Natural killer cell (primary cell): Measurements from ENCODE around the gene VEGFA. TPM values are rescaled to one million over a fixed set of nuclear protein-coding genes. Genes with fewer than 3 reads are reported as not detected.

Experiments used
- ATAC-seq, 3 donors: fragments of 150-1000 bp in 2 of 3; fragments of 200-7000 bp in 1 of 3; cut with Tn5 transposase; 1 replicate in 1 of 3; 2 replicates in 2 of 3; pipeline ENCODE4 v1.10.0; 2021; ENCODE audit warnings: mild to moderate bottlenecking in 2 of 3, moderate library complexity in 2 of 3
- DNase-seq, 2 donors: peaks; one replicate each; pipeline versions ENCODE4 v3.0.0 to v3.0.0-alpha.2; 2013 to 2021; ENCODE audit warnings: mixed read lengths in 1 of 2
- H3K27ac ChIP-seq: one replicate; pipeline ENCODE4 v1.5.1; 2013; ENCODE audit warnings: mild to moderate bottlenecking, low read length
- H3K27me3 ChIP-seq: one replicate; pipeline ENCODE4 v1.6.1; 2013; ENCODE audit warnings: low read length; ENCODE audit not compliant: control insufficient read depth, insufficient read depth
- H3K36me3 ChIP-seq: one replicate; pipeline ENCODE4 v1.6.1; 2013; ENCODE audit warnings: low read length; ENCODE audit not compliant: control insufficient read depth, insufficient read depth
- H3K4me1 ChIP-seq: one replicate; pipeline ENCODE4 v1.6.1; 2013; ENCODE audit warnings: low read length; ENCODE audit not compliant: control insufficient read depth, insufficient read depth
- H3K4me3 ChIP-seq: one replicate; pipeline ENCODE4 v1.5.1; 2013; ENCODE audit warnings: low read length
- H3K9me3 ChIP-seq: one replicate; pipeline ENCODE4 v1.6.1; 2013; ENCODE audit warnings: low read length; ENCODE audit not compliant: control insufficient read depth, insufficient read depth
- H3K27ac Mint-ChIP-seq, 2 donors: one replicate each; pipeline ENCODE4 v1.8.0; 2022; ENCODE audit warnings: mild to moderate bottlenecking in 2 of 2, mixed read lengths in 2 of 2, moderate library complexity in 1 of 2
- H3K27me3 Mint-ChIP-seq, 2 donors: one replicate each; pipeline ENCODE4 v1.8.0; 2022; ENCODE audit warnings: low read depth in 2 of 2, mixed read lengths in 2 of 2
- H3K36me3 Mint-ChIP-seq: one replicate; pipeline ENCODE4 v1.8.0; 2022; ENCODE audit warnings: mixed read lengths
- H3K4me1 Mint-ChIP-seq, 2 donors: one replicate each; pipeline ENCODE4 v1.8.0; 2022; ENCODE audit warnings: mixed read lengths in 2 of 2
- H3K4me3 Mint-ChIP-seq: one replicate; pipeline ENCODE4 v1.8.0; 2022; ENCODE audit warnings: mild to moderate bottlenecking, moderate library complexity, mixed read lengths
- H3K9me3 Mint-ChIP-seq, 2 donors: one replicate each; pipeline ENCODE4 v1.8.0; 2022; ENCODE audit warnings: mixed read lengths in 2 of 2
- WGBS: methylation state at CpG from one replicate; pipeline ENCODE4 v1.1.7; 2013; ENCODE audit warnings: missing lambda C conversion rate; ENCODE audit not compliant: insufficient coverage; 5-methylcytosine and 5-hydroxymethylcytosine counted together
- intact Hi-C: fragments of 100-400 bp; cut with micrococcal nuclease; formaldehyde crosslinking; loops from one replicate; pipeline ENCODE4 v1.14.2; 2022
- total RNA-seq, 4 donors: library from RNA; stranded (reverse); fragments of 120-200 nt in 1 of 4; gene quantifications; one replicate each; pipeline versions ENCODE4 v1.2.3 to v1.2.4, GENCODE V29; 2013 to 2022
- TF ChIP-seq, protein P1 (sequence below): fragments of 200-600 bp; IDR thresholded peaks from one replicate; pipeline ENCODE4 v1.8.0; 2022; ENCODE audit warnings: antibody characterized with exemption

Gene VEGFA
- total RNA-seq, 3 donors from 2014 or later (not counting 1 experiment from before 2014, with no cell fraction given), result 3.6 to 27.5 (median 3.7) TPM

DNA sequence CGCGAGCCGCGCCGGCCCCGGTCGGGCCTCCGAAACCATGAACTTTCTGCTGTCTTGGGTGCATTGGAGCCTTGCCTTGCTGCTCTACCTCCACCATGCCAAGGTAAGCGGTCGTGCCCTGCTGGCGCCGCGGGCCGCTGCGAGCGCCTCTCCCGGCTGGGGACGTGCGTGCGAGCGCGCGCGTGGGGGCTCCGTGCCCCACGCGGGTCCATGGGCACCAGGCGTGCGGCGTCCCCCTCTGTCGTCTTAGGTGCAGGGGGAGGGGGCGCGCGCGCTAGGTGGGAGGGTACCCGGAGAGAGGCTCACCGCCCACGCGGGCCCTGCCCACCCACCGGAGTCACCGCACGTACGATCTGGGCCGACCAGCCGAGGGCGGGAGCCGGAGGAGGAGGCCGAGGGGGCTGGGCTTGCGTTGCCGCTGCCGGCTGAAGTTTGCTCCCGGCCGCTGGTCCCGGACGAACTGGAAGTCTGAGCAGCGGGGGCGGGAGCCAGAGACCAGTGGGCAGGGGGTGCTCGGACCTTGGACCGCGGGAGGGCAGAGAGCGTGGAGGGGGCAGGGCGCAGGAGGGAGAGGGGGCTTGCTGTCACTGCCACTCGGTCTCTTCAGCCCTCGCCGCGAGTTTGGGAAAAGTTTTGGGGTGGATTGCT lies 1.3 kb downstream of the VEGFA start:
- H3K27ac ChIP-seq, result no peak overlapping the region
- Mint-ChIP-seq H3K27me3 (peaks cover 7 to 33% of the 10 kb centered on the region in 2 donors), H3K27ac (no peak overlapping the region), H3K4me3 (peak overlapping the region; percentile 68), H3K36me3 (no peaks in the 10 kb centered on the region), H3K4me1 (peaks cover 19 to 37% of the 10 kb centered on the region in 2 donors), H3K9me3 (no peaks in the 10 kb centered on the region)
- peak overlapping the region; percentile 45 for H3K4me3 ChIP-seq
- DNase-seq (peak; percentile 40 to 70), ATAC-seq (peak in 2 of 3 donors; percentile 13 to 16)
- H3K36me3 ChIP-seq, result no peaks in the 10 kb centered on the region
- intact Hi-C loops, result loop anchor here (5.0 kb wide), 1 partner anchor 104 kb away; no protein-coding TSS in a partner anchor
- TF ChIP-seq, protein P1, sequence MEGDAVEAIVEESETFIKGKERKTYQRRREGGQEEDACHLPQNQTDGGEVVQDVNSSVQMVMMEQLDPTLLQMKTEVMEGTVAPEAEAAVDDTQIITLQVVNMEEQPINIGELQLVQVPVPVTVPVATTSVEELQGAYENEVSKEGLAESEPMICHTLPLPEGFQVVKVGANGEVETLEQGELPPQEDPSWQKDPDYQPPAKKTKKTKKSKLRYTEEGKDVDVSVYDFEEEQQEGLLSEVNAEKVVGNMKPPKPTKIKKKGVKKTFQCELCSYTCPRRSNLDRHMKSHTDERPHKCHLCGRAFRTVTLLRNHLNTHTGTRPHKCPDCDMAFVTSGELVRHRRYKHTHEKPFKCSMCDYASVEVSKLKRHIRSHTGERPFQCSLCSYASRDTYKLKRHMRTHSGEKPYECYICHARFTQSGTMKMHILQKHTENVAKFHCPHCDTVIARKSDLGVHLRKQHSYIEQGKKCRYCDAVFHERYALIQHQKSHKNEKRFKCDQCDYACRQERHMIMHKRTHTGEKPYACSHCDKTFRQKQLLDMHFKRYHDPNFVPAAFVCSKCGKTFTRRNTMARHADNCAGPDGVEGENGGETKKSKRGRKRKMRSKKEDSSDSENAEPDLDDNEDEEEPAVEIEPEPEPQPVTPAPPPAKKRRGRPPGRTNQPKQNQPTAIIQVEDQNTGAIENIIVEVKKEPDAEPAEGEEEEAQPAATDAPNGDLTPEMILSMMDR, result no peak
- H3K4me1 ChIP-seq, result peaks cover 34% of the 10 kb centered on the region
- peaks cover 26% of the 10 kb centered on the region for H3K27me3 ChIP-seq
- H3K9me3 ChIP-seq, result no peaks in the 10 kb centered on the region
- WGBS, result under 1% methylated on average over 66 of the region's 66 CpGs

DNA sequence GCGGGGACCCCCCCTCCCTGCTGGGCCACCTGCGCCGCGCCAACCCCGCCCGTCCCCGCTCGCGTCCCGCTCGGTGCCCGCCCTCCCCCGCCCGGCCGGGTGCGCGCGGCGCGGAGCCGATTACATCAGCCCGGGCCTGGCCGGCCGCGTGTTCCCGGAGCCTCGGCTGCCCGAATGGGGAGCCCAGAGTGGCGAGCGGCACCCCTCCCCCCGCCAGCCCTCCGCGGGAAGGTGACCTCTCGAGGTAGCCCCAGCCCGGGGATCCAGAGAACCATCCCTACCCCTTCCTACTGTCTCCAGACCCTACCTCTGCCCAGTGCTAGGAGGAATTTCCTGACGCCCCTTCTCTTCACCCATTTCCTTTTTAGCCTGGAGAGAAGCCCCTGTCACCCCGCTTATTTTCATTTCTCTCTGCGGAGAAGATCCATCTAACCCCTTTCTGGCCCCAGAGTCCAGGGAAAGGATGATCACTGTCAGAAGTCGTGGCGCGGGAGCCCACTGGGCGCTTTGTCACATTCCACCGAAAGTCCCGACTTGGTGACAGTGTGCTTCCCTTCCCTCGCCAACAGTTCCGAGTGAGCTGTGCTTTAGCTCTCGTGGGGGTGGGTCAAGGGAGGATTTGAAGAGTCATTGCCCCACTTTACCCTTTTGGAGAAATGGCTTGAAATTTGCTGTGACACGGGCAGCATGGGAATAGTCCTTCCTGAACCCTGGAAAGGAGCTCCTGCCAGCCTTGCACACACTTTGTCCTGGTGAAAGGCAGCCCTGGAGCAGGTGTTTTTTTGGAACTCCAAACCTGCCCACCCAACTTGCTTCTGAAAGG lies 2.1 kb downstream of the VEGFA start:
- no peaks in the 10 kb centered on the region for H3K9me3 ChIP-seq
- TF ChIP-seq, protein P1, result no peak
- ATAC-seq (no peak), DNase-seq (peak; percentile 41 to 51)
- Mint-ChIP-seq H3K4me1 (peaks cover 19 to 40% of the 10 kb centered on the region in 2 donors), H3K36me3 (no peaks in the 10 kb centered on the region), H3K9me3 (no peaks in the 10 kb centered on the region), H3K4me3 (peak overlapping the region; percentile 84), H3K27me3 (peaks cover 7 to 33% of the 10 kb centered on the region in 2 donors), H3K27ac (peak overlapping the region in 1 of 2 donors; percentile 58)
- no peak overlapping the region for H3K27ac ChIP-seq
- H3K4me1 ChIP-seq, result peaks cover 34% of the 10 kb centered on the region
- WGBS, result 19% methylated on average over 48 of the region's 48 CpGs
- no peaks in the 10 kb centered on the region for H3K36me3 ChIP-seq
- H3K27me3 ChIP-seq, result peaks cover 26% of the 10 kb centered on the region
- intact Hi-C loops, result loop anchor here (5.0 kb wide), 1 partner anchor 105 kb away; no protein-coding TSS in a partner anchor
- H3K4me3 ChIP-seq, result peak overlapping the region; percentile 45

DNA sequence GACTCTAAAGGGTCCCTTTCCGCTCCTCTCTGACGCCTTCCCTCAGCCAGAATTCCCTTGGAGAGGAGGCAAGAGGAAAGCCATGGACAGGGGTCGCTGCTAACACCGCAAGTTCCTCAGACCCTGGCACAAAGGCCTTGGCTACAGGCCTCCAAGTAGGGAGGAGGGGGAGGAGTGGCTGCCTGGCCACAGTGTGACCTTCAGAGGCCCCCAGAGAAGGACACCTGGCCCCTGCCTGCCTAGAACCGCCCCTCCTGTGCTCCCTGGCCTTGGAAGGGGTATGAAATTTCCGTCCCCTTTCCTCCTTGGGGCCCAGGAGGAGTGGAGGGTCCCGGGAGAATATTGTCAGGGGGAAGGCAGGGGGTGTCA lies 2.7 kb downstream of the VEGFA start:
- no peaks in the 10 kb centered on the region for H3K9me3 Mint-ChIP-seq
- H3K27me3 Mint-ChIP-seq, result peaks cover 7 to 30% of the 10 kb centered on the region in 2 donors
- no peak overlapping the region for H3K27ac ChIP-seq
- peak overlapping the region; percentile 84 for H3K4me3 Mint-ChIP-seq
- H3K4me3 ChIP-seq, result no peak overlapping the region
- H3K36me3 ChIP-seq, result no peaks in the 10 kb centered on the region
- TF ChIP-seq, protein P1, result no peak
- H3K36me3 Mint-ChIP-seq, result no peaks in the 10 kb centered on the region
- H3K27me3 ChIP-seq, result peaks cover 26% of the 10 kb centered on the region
- H3K27ac Mint-ChIP-seq, result no peak overlapping the region
- WGBS, result 89% methylated on average over 7 of the region's 7 CpGs
- DNase-seq (no peak), ATAC-seq (no peak)
- H3K4me1 Mint-ChIP-seq, result peaks cover 19 to 40% of the 10 kb centered on the region in 2 donors
- H3K4me1 ChIP-seq, result peaks cover 34% of the 10 kb centered on the region
- intact Hi-C loops, result loop anchor here (5.0 kb wide), 1 partner anchor 105 kb away; no protein-coding TSS in a partner anchor
- no peaks in the 10 kb centered on the region for H3K9me3 ChIP-seq
